ENCODE data around the gene ITGA2. TPM values are rescaled to one million over a fixed set of nuclear protein-coding genes. Genes with fewer than 3 reads are reported as not detected.

ITGA2 gene
- total and polyA plus RNA-seq, 2 of the 8 experiments (the other 6 are each of a cell fraction or from before 2014, with no cell fraction given): 1.4 to 7.7 TPM

- TF ChIP-seq NRF1 (IDR thresholded peaks at IDR 0.05; ENCODE audit: low read depth, low read length) (peak; percentile 89), ZNF274 (IDR thresholded peaks at IDR 0.05; ENCODE audit: borderline replicate concordance, extremely low read depth, low read length) (no peak), TAF7 (optimal IDR thresholded peaks at IDR 0.05; ENCODE audit: borderline replicate concordance, low read depth, low read length) (no peak), POU5F1 (IDR thresholded peaks at IDR 0.05; ENCODE audit: low read depth, low read length) (no peak), RXRA (IDR thresholded peaks at IDR 0.05; ENCODE audit: insufficient read depth, low read depth, low read length) (no peak), RNF2 (IDR thresholded peaks at IDR 0.05; ENCODE audit: borderline replicate concordance, low read depth, low read length, missing control alignments, poor library complexity, severe bottlenecking) (no peak), SAP30 (IDR thresholded peaks at IDR 0.05; ENCODE audit: insufficient read depth, insufficient replicate concordance, low read length) (no peak), GTF2F1 (IDR thresholded peaks at IDR 0.05; ENCODE audit: borderline replicate concordance, low read depth, low read length) (no peak), CHD1 (IDR thresholded peaks at IDR 0.05; ENCODE audit: low read depth, low read length) (no peak), ATF2 (IDR thresholded peaks at IDR 0.05; ENCODE audit: low read length) (no peak), TAF1 (IDR thresholded peaks at IDR 0.05; ENCODE audit: low read depth, low read length) (peak; percentile 64; the same call in 1 of the 2 replicates), SIX5 (IDR thresholded peaks at IDR 0.05; ENCODE audit: low read depth, low read length) (no peak), MAFK (IDR thresholded peaks at IDR 0.05; ENCODE audit: low read depth, low read length) (no peak), SIRT6 (IDR thresholded peaks at IDR 0.05; ENCODE audit: low read length) (no peak), USF2 (IDR thresholded peaks at IDR 0.05; ENCODE audit: low read length) (no peak), SP1 (IDR thresholded peaks at IDR 0.05; ENCODE audit: low read depth, low read length) (no peak), KDM4A (IDR thresholded peaks at IDR 0.05; ENCODE audit: low read depth, low read length, severe bottlenecking) (peak; percentile 91), CHD2 (IDR thresholded peaks at IDR 0.05; ENCODE audit: low read length) (no peak), NANOG (IDR thresholded peaks at IDR 0.05; ENCODE audit: insufficient read depth, low read depth, low read length, poor library complexity, severe bottlenecking) (no peak), PHF8 (conservative IDR thresholded peaks at IDR 0.05; ENCODE audit: low read depth, low read length) (peak; percentile 57; the same call in 1 of the 2 replicates), TBP (IDR thresholded peaks at IDR 0.05; ENCODE audit: low read depth, low read length) (peak; percentile 24; the same call in 1 of the 2 replicates), CBX8 (IDR thresholded peaks at IDR 0.05; ENCODE audit: borderline replicate concordance, low read depth, low read length) (no peak)
These were observed 120.4 kb downstream of the ITGA2 start, which contains the start of gene MOCS2 (continued) for GRCh38 chr5:53109443-53110127.

Data from H1 (cell line).